ENCODE results near the gene HSPA12A.

DNA sequence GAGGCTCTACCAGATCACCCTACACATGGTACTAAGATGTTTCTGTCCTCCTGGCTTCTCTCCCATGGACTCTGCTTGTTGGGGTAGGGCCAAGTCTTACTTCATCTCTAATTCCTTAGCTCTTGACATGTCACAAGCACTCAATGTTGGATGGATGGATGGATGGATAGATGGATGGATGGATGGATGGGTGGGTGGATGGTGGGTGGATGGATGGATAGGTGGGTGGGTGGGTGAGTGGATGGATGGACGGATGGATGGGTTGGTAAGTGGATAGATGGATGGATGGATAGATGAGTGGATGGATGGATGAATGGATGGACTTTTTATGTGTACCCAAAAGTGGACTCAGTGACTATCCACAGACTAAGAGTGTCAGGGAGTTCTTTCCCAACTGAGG is 28.5 kb downstream of the HSPA12A start:
- TF ChIP-seq CTCF (conservative IDR thresholded peaks at IDR 0.05 in 1 of 2, IDR thresholded peaks at IDR 0.05 in 1 of 2; ENCODE audit: low read depth in 1 of 2, low read length in 2 of 2) (no peak), EZH2 (IDR thresholded peaks at IDR 0.05; ENCODE audit: low read length, missing control alignments) (no peak)

Measured in fibroblast of lung (primary cell).